Mucosa of gallbladder (tissue), 1 donor: ENCODE results near the gene C10orf105. TPM values are rescaled to one million over a fixed set of nuclear protein-coding genes. Genes with fewer than 3 reads are reported as not detected.

Experiments used
- DNase-seq: peaks from one replicate; pipeline ENCODE4 v3.0.0-alpha.2; 2020; ENCODE audit warnings: low spot score
- total RNA-seq: library from RNA; stranded (reverse); gene quantifications from one replicate; pipeline ENCODE4 v1.2.1, GENCODE V29; 2021
- donor health status: DM: no; HTN: no; CAD: no.

Gene C10orf105
- total RNA-seq, 1 donor from 2014 or later: 0.06 TPM

GRCh38 chr10:71751515-71752224 lies 32.1 kb upstream of the C10orf105 start:
- no peak for DNase-seq

GRCh38 chr10:71750986-71751385 lies 31.4 kb upstream of the C10orf105 start:
- no peak for DNase-seq

GRCh38 chr10:71750124-71750841 lies 30.7 kb upstream of the C10orf105 start:
- DNase-seq: no peak

- no peak for DNase-seq
Measured at GRCh38 chr10:71749396-71749795, 29.8 kb upstream of the C10orf105 start.

- peak; percentile 73 for DNase-seq
Measured at GRCh38 chr10:71748671-71749191, 29.2 kb upstream of the C10orf105 start.

- DNase-seq: no peak
Measured at GRCh38 chr10:71747551-71748523, 28.3 kb upstream of the C10orf105 start.

GRCh38 chr10:71747039-71747531 lies 27.5 kb upstream of the C10orf105 start:
- no peak for DNase-seq

- peak; percentile 58 for DNase-seq
Measured at GRCh38 chr10:71746344-71747037, 26.9 kb upstream of the C10orf105 start.

GRCh38 chr10:71745664-71746250 lies 26.2 kb upstream of the C10orf105 start:
- no peak for DNase-seq

- DNase-seq: no peak
Measured at GRCh38 chr10:71744897-71745663, 25.5 kb upstream of the C10orf105 start.

GRCh38 chr10:71743866-71744265 lies 24.3 kb upstream of the C10orf105 start:
- DNase-seq: no peak

- no peak for DNase-seq
Measured at GRCh38 chr10:71743089-71743838, 23.7 kb upstream of the C10orf105 start.

GRCh38 chr10:71742301-71743088 lies 22.9 kb upstream of the C10orf105 start:
- no peak for DNase-seq

- DNase-seq: no peak
Measured at GRCh38 chr10:71741671-71742070, 22.1 kb upstream of the C10orf105 start.

- DNase-seq: no peak
Measured at GRCh38 chr10:71741029-71741428, 21.5 kb upstream of the C10orf105 start.

GRCh38 chr10:71740069-71740653 lies 20.6 kb upstream of the C10orf105 start:
- no peak for DNase-seq

- no peak for DNase-seq
Measured at GRCh38 chr10:71739358-71739900, 19.9 kb upstream of the C10orf105 start.

GRCh38 chr10:71737834-71738197 lies 18.2 kb upstream of the C10orf105 start:
- DNase-seq: no peak
